Central memory CD4-positive, alpha-beta T cell (primary cell): ENCODE measurements around the gene SLIT3.

Experiments used
- DNase-seq: peaks from one replicate; pipeline ENCODE4 v3.0.0; 2022

Gene SLIT3

GRCh38 chr5:169260896-169261569 is 39.9 kb downstream of the SLIT3 start:
- DNase-seq = no peak

GRCh38 chr5:169258372-169259000 is 42.5 kb downstream of the SLIT3 start:
- DNase-seq = no peak

GRCh38 chr5:169256191-169256590 is 44.7 kb downstream of the SLIT3 start:
- DNase-seq = no peak

GRCh38 chr5:169253071-169253470 is 47.9 kb downstream of the SLIT3 start:
- no peak for DNase-seq

GRCh38 chr5:169251333-169252084 is 49.4 kb downstream of the SLIT3 start:
- DNase-seq = no peak

GRCh38 chr5:169250887-169251286 is 50.1 kb downstream of the SLIT3 start:
- no peak for DNase-seq

GRCh38 chr5:169248996-169249395 is 51.9 kb downstream of the SLIT3 start:
- no peak for DNase-seq

GRCh38 chr5:169248550-169248949 is 52.4 kb downstream of the SLIT3 start:
- DNase-seq = no peak

- DNase-seq = no peak
These were observed 56.1 kb downstream of the SLIT3 start for GRCh38 chr5:169244812-169245211.

GRCh38 chr5:169243651-169244422 is 57.1 kb downstream of the SLIT3 start:
- no peak for DNase-seq

- DNase-seq = no peak
These were observed 58.1 kb downstream of the SLIT3 start for GRCh38 chr5:169242849-169243186.

GRCh38 chr5:169242175-169242848 is 58.6 kb downstream of the SLIT3 start:
- no peak for DNase-seq

GRCh38 chr5:169229342-169229892 is 71.5 kb downstream of the SLIT3 start:
- no peak for DNase-seq

- no peak for DNase-seq
These were observed 74.0 kb downstream of the SLIT3 start for GRCh38 chr5:169226895-169227294.

- DNase-seq = no peak
These were observed 75.0 kb downstream of the SLIT3 start for GRCh38 chr5:169225830-169226356.

- DNase-seq = no peak
These were observed 77.4 kb downstream of the SLIT3 start for GRCh38 chr5:169223595-169223953.

- no peak for DNase-seq
These were observed 77.9 kb downstream of the SLIT3 start for GRCh38 chr5:169222934-169223594.

- DNase-seq = no peak
These were observed 79.4 kb downstream of the SLIT3 start for GRCh38 chr5:169221519-169221918.

GRCh38 chr5:169219961-169220360 is 81.0 kb downstream of the SLIT3 start:
- no peak for DNase-seq

GRCh38 chr5:169219351-169219750 is 81.6 kb downstream of the SLIT3 start:
- DNase-seq = no peak

- no peak for DNase-seq
These were observed 82.1 kb downstream of the SLIT3 start for GRCh38 chr5:169218861-169219260.

- DNase-seq = no peak
These were observed 82.8 kb downstream of the SLIT3 start for GRCh38 chr5:169218176-169218575.
